GM10266 (cell line): Measurements from ENCODE around the gene CDHR4.
"Not testable (repeated sequence)": the region's sequence is repeated elsewhere in the genome, so short reads cannot be mapped to it uniquely, and the experiment has no call there.

Experiments used
- DNase-seq: peaks from one replicate; pipeline ENCODE4 v3.0.0; 2012; ENCODE audit errors: extremely low spot score
- CTCF ChIP-seq: IDR thresholded peaks from 2 replicates; pipeline ENCODE4 v1.5.1; 2012; ENCODE audit warnings: mild to moderate bottlenecking, low read depth; ENCODE audit not compliant: control insufficient read depth, insufficient read depth; ENCODE audit errors: missing control alignments

The CDHR4 gene

GRCh38 chr3:49840388-49840787, 40.7 kb upstream of the CDHR4 start:
- DNase-seq, result no peak
- TF ChIP-seq CTCF, result no peak

- peak; percentile 72 for DNase-seq
- peak; percentile 98 for TF ChIP-seq CTCF
These were observed 39.6 kb upstream of the CDHR4 start for GRCh38 chr3:49839193-49839809.

GRCh38 chr3:49831341-49831740, 31.7 kb upstream of the CDHR4 start:
- DNase-seq, result no peak
- no peak for TF ChIP-seq CTCF

GRCh38 chr3:49826016-49826415, 26.3 kb upstream of the CDHR4 start:
- no peak for TF ChIP-seq CTCF
- no peak for DNase-seq

GRCh38 chr3:49823131-49823530, 23.5 kb upstream of the CDHR4 start:
- DNase-seq, result not testable (repeated sequence)

- TF ChIP-seq CTCF, result no peak
- DNase-seq, result peak; percentile 75
These were observed 14.0 kb upstream of the CDHR4 start, which contains the start of gene UBA7 for GRCh38 chr3:49813497-49814174. Gene UBA7 (minus strand): TSS chr3:49813953. CDS start chr3:49813787, 166 bp downstream.

- no peak for TF ChIP-seq CTCF
- DNase-seq, result no peak
These were observed 13.3 kb upstream of the CDHR4 start for GRCh38 chr3:49812916-49813496.
